ENCODE results near the gene ARHGAP15. TPM values are rescaled to one million over a fixed set of nuclear protein-coding genes. Genes with fewer than 3 reads are reported as not detected.

Gene ARHGAP15
- total RNA-seq, 2 experiments from 2014 or later = 71.3 to 72.8 TPM

GRCh38 chr2:143480601-143481236 is 351.5 kb downstream of the ARHGAP15 start:
- ChIA-PET CTCF (no interaction called here), POLR2A (no interaction called here)
- H3K27me3 Mint-ChIP-seq = no peaks in the 10 kb centered on the region
- intact Hi-C loops (cut with micrococcal nuclease) = no loop called here
- ATAC-seq (no peak), DNase-seq (no peak)
- no peak for TF ChIP-seq CTCF (IDR thresholded peaks at IDR 0.05)
- peaks cover 36% of the 10 kb centered on the region for H3K4me1 Mint-ChIP-seq (ENCODE audit: low read depth)
- H3K36me3 Mint-ChIP-seq (ENCODE audit: low read depth) = peaks cover 8% of the 10 kb centered on the region
- no peaks in the 10 kb centered on the region for H3K9me3 Mint-ChIP-seq
- no peak overlapping the region for H3K27ac Mint-ChIP-seq
- no peak overlapping the region for H3K4me3 Mint-ChIP-seq

GRCh38 chr2:143481237-143481623 is 352.0 kb downstream of the ARHGAP15 start:
- Mint-ChIP-seq H3K4me1 (ENCODE audit: low read depth) (peaks cover 36% of the 10 kb centered on the region), H3K4me3 (no peak overlapping the region), H3K27ac (no peak overlapping the region), H3K36me3 (ENCODE audit: low read depth) (peaks cover 8% of the 10 kb centered on the region), H3K9me3 (no peaks in the 10 kb centered on the region), H3K27me3 (no peaks in the 10 kb centered on the region)
- no peak for ATAC-seq
- TF ChIP-seq CTCF (IDR thresholded peaks at IDR 0.05) = no peak
- intact Hi-C loops (cut with micrococcal nuclease) = no loop called here
- no peak for DNase-seq
- CTCF ChIA-PET = no interaction called here
- POLR2A ChIA-PET = no interaction called here

- H3K9me3 Mint-ChIP-seq = no peaks in the 10 kb centered on the region
- CTCF ChIA-PET = no interaction called here
- POLR2A ChIA-PET = no interaction called here
- H3K4me1 Mint-ChIP-seq (ENCODE audit: low read depth) = peaks cover 31% of the 10 kb centered on the region
- intact Hi-C loops (cut with micrococcal nuclease) = no loop called here
- H3K27ac Mint-ChIP-seq = no peak overlapping the region
- no peak for TF ChIP-seq CTCF (IDR thresholded peaks at IDR 0.05)
- H3K4me3 Mint-ChIP-seq = no peak overlapping the region
- no peak for DNase-seq
- H3K36me3 Mint-ChIP-seq (ENCODE audit: low read depth) = peaks cover 8% of the 10 kb centered on the region
- H3K27me3 Mint-ChIP-seq = no peaks in the 10 kb centered on the region
- ATAC-seq = no peak
These were observed 352.5 kb downstream of the ARHGAP15 start for GRCh38 chr2:143481733-143482132.

- intact Hi-C loops (cut with micrococcal nuclease) = no loop called here
- no peak overlapping the region for H3K4me3 Mint-ChIP-seq
- CTCF ChIA-PET = no interaction called here
- no peak overlapping the region for H3K27ac Mint-ChIP-seq
- H3K4me1 Mint-ChIP-seq (ENCODE audit: low read depth) = peaks cover 27% of the 10 kb centered on the region
- TF ChIP-seq CTCF (IDR thresholded peaks at IDR 0.05) = no peak
- POLR2A ChIA-PET = no interaction called here
- peaks cover 8% of the 10 kb centered on the region for H3K36me3 Mint-ChIP-seq (ENCODE audit: low read depth)
- DNase-seq (no peak), ATAC-seq (no peak)
- no peaks in the 10 kb centered on the region for H3K9me3 Mint-ChIP-seq
- no peaks in the 10 kb centered on the region for H3K27me3 Mint-ChIP-seq
These were observed 353.1 kb downstream of the ARHGAP15 start for GRCh38 chr2:143482316-143482715.

- Mint-ChIP-seq H3K27ac (no peak overlapping the region), H3K4me3 (no peak overlapping the region), H3K36me3 (ENCODE audit: low read depth) (peaks cover 12% of the 10 kb centered on the region), H3K27me3 (no peaks in the 10 kb centered on the region), H3K9me3 (no peaks in the 10 kb centered on the region), H3K4me1 (ENCODE audit: low read depth) (peaks cover 25% of the 10 kb centered on the region)
- DNase-seq (no peak), ATAC-seq (no peak)
- CTCF ChIA-PET = no interaction called here
- no peak for TF ChIP-seq CTCF (IDR thresholded peaks at IDR 0.05)
- intact Hi-C loops (cut with micrococcal nuclease) = no loop called here
- POLR2A ChIA-PET = no interaction called here
These were observed 353.6 kb downstream of the ARHGAP15 start for GRCh38 chr2:143482771-143483170.
